Keratinocyte (primary cell): ENCODE measurements around the gene LRBA. TPM values are rescaled to one million over a fixed set of nuclear protein-coding genes. Genes with fewer than 3 reads are reported as not detected.

Source experiments
- DNase-seq: peaks from one replicate; pipeline ENCODE4 v3.0.0-alpha.2; 2011; ENCODE audit warnings: low read depth, missing footprints, low spot score
- FAIRE-seq: peaks from 2 replicates; lab custom pipeline; 2011; peaks lifted over from hg19 to GRCh38; lab: Jason Lieb, UNC
- H2AFZ ChIP-seq: 2 replicates; pipeline ENCODE4 v1.6.0; 2012; ENCODE audit warnings: low read length, control low read depth, inconsistent platforms; ENCODE audit not compliant: control insufficient read depth
- H3K27ac ChIP-seq: 2 replicates; pipeline ENCODE4 v1.5.1; 2011; ENCODE audit warnings: low read length; ENCODE audit not compliant: control insufficient read depth, insufficient read depth
- H3K27me3 ChIP-seq: 3 replicates; pipeline ENCODE4 v1.6.0; 2011; ENCODE audit warnings: low read length; ENCODE audit not compliant: control insufficient read depth, insufficient read depth; ENCODE audit errors: extremely low read depth
- H3K36me3 ChIP-seq, 2 experiments: 2 replicates in 1 of 2; 3 replicates in 1 of 2; pipeline ENCODE4 v1.5.1; 2011; ENCODE audit warnings: low read length in 2 of 2, mild to moderate bottlenecking in 1 of 2; ENCODE audit not compliant: control insufficient read depth in 2 of 2, insufficient read depth in 2 of 2; ENCODE audit errors: extremely low read depth in 1 of 2
- H3K4me1 ChIP-seq: 3 replicates; pipeline ENCODE4 v1.5.1; 2011; ENCODE audit warnings: low read length; ENCODE audit not compliant: control insufficient read depth, insufficient read depth; ENCODE audit errors: extremely low read depth
- H3K4me2 ChIP-seq: 3 replicates; pipeline ENCODE4 v1.6.0; 2011; ENCODE audit warnings: low read depth, low read length; ENCODE audit not compliant: control insufficient read depth, insufficient read depth; ENCODE audit errors: extremely low read depth
- H3K4me3 ChIP-seq, 3 experiments: fragments of 200-600 bp in 1 of 3; sonication (generic) in 1 of 3; 2 replicates in 2 of 3; 3 replicates in 1 of 3; pipeline ENCODE4 v1.5.1; 2011 to 2016; ENCODE audit warnings: low read length in 3 of 3, mild to moderate bottlenecking in 3 of 3, control low read depth in 2 of 3, inconsistent platforms in 1 of 3, low read depth in 1 of 3, mixed read lengths in 1 of 3, mixed run types in 1 of 3, moderate library complexity in 1 of 3; ENCODE audit not compliant: control insufficient read depth in 2 of 3, insufficient read depth in 2 of 3; ENCODE audit errors: extremely low read depth in 1 of 3
- H3K79me2 ChIP-seq: 2 replicates; pipeline ENCODE4 v1.6.0; 2012; ENCODE audit warnings: low read length; ENCODE audit not compliant: control insufficient read depth, insufficient read depth
- H3K9ac ChIP-seq: 3 replicates; pipeline ENCODE4 v1.6.0; 2011; ENCODE audit warnings: low read length; ENCODE audit not compliant: control insufficient read depth, insufficient read depth; ENCODE audit errors: extremely low read depth
- H3K9me1 ChIP-seq: 3 replicates; pipeline ENCODE4 v1.6.0; 2011; ENCODE audit warnings: low read length; ENCODE audit not compliant: control insufficient read depth, insufficient read depth; ENCODE audit errors: extremely low read depth
- H3K9me3 ChIP-seq: 2 replicates; pipeline ENCODE4 v1.5.1; 2012; ENCODE audit warnings: low read depth, low read length; ENCODE audit not compliant: control insufficient read depth
- H4K20me1 ChIP-seq: 3 replicates; pipeline ENCODE4 v1.6.0; 2011; ENCODE audit warnings: low read length; ENCODE audit not compliant: control insufficient read depth, insufficient read depth; ENCODE audit errors: extremely low read depth
- EZH2 ChIP-seq: IDR thresholded peaks from one replicate; pipeline ENCODE4 v1.6.1; 2012; ENCODE audit warnings: inconsistent platforms, mild to moderate bottlenecking, low read length, moderate library complexity
- dilution Hi-C: fragments of 300-500 bp; cut with MboI; formaldehyde crosslinking; loops from one replicate; pipeline ENCODE4 v1.7.0; 2020; ENCODE audit warnings: low sequenced_read_pairs; ENCODE audit not compliant: extremely low pct_ligation_motif_present
- polyA plus RNA-seq, 5 experiments: library from polyadenylated mRNA; depleted of rRNA in 3 of 5; stranded (reverse) in 3 of 5; stranded (forward) in 1 of 5; unstranded in 1 of 5; fragments of >200 nt; gene quantifications; 1 replicate in 1 of 5; 2 replicates in 3 of 5; 3 replicates in 1 of 5; pipeline versions ENCODE4 v1.2.1 to v1.2.3, GENCODE V29; 2011 to 2012; ENCODE audit warnings: missing spikeins in 2 of 5, low read depth in 1 of 5, low replicate concordance in 1 of 5
- TF ChIP-seq, protein P1 (sequence below), 3 experiments: IDR thresholded peaks in 1 of 3; conservative IDR thresholded peaks in 1 of 3; optimal IDR thresholded peaks in 1 of 3; 2 replicates in 2 of 3; 3 replicates in 1 of 3; pipeline versions ENCODE3 to v1.5.1; 2011; ENCODE audit warnings: low read length in 3 of 3, mild to moderate bottlenecking in 3 of 3, moderate library complexity in 2 of 3, control low read depth in 1 of 3, inconsistent platforms in 1 of 3; ENCODE audit not compliant: insufficient read depth in 2 of 3; ENCODE audit errors: extremely low read depth in 1 of 3

LRBA gene
- polyA plus RNA-seq, 1 donor (not counting 4 experiments of a cell fraction or from before 2014, with no cell fraction given) = 35.6 TPM

DNA sequence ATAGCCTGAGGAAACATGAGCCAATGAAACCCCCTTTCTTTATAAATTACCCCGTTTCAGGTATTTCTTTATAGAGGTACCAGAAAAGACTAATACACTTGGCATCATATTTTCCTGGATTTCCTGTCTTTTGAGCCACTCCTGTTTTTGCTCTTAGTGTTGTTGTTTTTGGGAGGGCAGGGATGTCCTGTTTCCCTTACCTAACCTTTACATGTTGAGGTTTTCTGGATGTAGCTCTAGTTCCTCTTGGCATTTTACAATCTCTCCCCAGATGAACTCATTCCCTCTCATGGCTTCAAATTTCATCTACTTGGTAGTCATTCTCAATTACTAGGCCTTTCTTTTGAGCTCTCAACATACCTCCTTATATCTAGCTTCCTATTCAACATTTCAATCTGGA lies 537.2 kb downstream of the LRBA start:
- dilution Hi-C loops = no loop called here
- H3K36me3 ChIP-seq = peaks cover 0 to 2% of the 10 kb centered on the region in 2 experiments
- H3K4me2 ChIP-seq = no peak overlapping the region
- no peak overlapping the region for H2AFZ ChIP-seq
- DNase-seq (no peak), FAIRE-seq (no peak)
- H3K9me3 ChIP-seq = no peaks in the 10 kb centered on the region
- H3K79me2 ChIP-seq = no peaks in the 10 kb centered on the region
- peaks cover 7% of the 10 kb centered on the region for H3K4me1 ChIP-seq
- no peak overlapping the region for H3K4me3 ChIP-seq
- no peak overlapping the region for H3K9ac ChIP-seq
- no peak overlapping the region for H3K27ac ChIP-seq
- no peaks in the 10 kb centered on the region for H3K27me3 ChIP-seq
- no peaks in the 10 kb centered on the region for H4K20me1 ChIP-seq
- no peak for TF ChIP-seq EZH2
- TF ChIP-seq, protein P1, sequence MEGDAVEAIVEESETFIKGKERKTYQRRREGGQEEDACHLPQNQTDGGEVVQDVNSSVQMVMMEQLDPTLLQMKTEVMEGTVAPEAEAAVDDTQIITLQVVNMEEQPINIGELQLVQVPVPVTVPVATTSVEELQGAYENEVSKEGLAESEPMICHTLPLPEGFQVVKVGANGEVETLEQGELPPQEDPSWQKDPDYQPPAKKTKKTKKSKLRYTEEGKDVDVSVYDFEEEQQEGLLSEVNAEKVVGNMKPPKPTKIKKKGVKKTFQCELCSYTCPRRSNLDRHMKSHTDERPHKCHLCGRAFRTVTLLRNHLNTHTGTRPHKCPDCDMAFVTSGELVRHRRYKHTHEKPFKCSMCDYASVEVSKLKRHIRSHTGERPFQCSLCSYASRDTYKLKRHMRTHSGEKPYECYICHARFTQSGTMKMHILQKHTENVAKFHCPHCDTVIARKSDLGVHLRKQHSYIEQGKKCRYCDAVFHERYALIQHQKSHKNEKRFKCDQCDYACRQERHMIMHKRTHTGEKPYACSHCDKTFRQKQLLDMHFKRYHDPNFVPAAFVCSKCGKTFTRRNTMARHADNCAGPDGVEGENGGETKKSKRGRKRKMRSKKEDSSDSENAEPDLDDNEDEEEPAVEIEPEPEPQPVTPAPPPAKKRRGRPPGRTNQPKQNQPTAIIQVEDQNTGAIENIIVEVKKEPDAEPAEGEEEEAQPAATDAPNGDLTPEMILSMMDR (optimal IDR thresholded peaks at IDR 0.05 in 1 of 3, IDR thresholded peaks at IDR 0.05 in 1 of 3, conservative IDR thresholded peaks at IDR 0.05 in 1 of 3; ENCODE audit: extremely low read depth in 1 of 3, insufficient read depth in 2 of 3, low read length in 3 of 3) = no peak
- no peaks in the 10 kb centered on the region for H3K9me1 ChIP-seq

DNA sequence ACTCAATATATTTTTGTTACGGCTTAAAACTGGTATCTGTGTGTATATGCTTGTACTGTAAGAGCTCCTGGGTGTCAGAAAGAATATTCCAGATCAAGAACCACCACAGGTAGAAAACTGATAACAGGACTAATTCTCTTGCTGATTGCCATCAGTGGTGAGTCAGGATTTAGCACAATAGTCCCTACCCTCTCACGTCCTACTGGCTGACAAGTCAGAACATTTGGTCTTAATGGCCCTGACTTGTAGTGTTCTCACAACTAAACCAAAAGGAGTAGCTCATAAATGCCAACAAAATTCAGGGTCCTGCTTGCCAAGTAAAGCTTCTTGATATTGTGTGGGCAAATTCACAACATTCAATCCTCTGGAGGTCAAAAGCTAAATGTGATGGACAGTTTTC lies 538.3 kb downstream of the LRBA start:
- no peaks in the 10 kb centered on the region for H3K79me2 ChIP-seq
- H3K4me2 ChIP-seq = no peak overlapping the region
- peaks cover 7% of the 10 kb centered on the region for H3K4me1 ChIP-seq
- no peak overlapping the region for H3K9ac ChIP-seq
- no peak overlapping the region for H3K27ac ChIP-seq
- DNase-seq (no peak), FAIRE-seq (peak; percentile 74)
- TF ChIP-seq, protein P1 (optimal IDR thresholded peaks at IDR 0.05 in 1 of 3, IDR thresholded peaks at IDR 0.05 in 1 of 3, conservative IDR thresholded peaks at IDR 0.05 in 1 of 3; ENCODE audit: extremely low read depth in 1 of 3, insufficient read depth in 2 of 3, low read length in 3 of 3) = no peak
- TF ChIP-seq EZH2 = no peak
- dilution Hi-C loops = no loop called here
- no peaks in the 10 kb centered on the region for H3K27me3 ChIP-seq
- no peaks in the 10 kb centered on the region for H4K20me1 ChIP-seq
- H2AFZ ChIP-seq = no peak overlapping the region
- H3K4me3 ChIP-seq = no peak overlapping the region
- no peaks in the 10 kb centered on the region for H3K9me3 ChIP-seq
- H3K36me3 ChIP-seq = peaks cover 0 to 2% of the 10 kb centered on the region in 2 experiments
- H3K9me1 ChIP-seq = no peaks in the 10 kb centered on the region
